Stimulated activated CD8-positive, alpha-beta memory T cell treated with anti-CD3 and anti-CD28 coated beads, Interleukin-15, amount 100 ng/mL, for 4 hours (primary cell): ENCODE data around the gene CPA1.
"Not testable (repeated sequence)": the region's sequence is repeated elsewhere in the genome, so short reads cannot be mapped to it uniquely, and the experiment has no call there.

Source experiments
- DNase-seq, 2 donors: peaks; one replicate each; pipeline ENCODE4 v3.0.0-alpha.2; 2020; ENCODE audit warnings: low read depth in 2 of 2

CPA1 gene

GRCh38 chr7:130372402-130373165 is 7.7 kb upstream of the CPA1 start:
- no peak for DNase-seq

GRCh38 chr7:130374507-130374906 is 5.8 kb upstream of the CPA1 start:
- no peak for DNase-seq

GRCh38 chr7:130376461-130376860 is 3.8 kb upstream of the CPA1 start:
- DNase-seq: not testable (repeated sequence)

GRCh38 chr7:130377178-130377577 is 3.1 kb upstream of the CPA1 start:
- DNase-seq: no peak

GRCh38 chr7:130379019-130379418 is 1.3 kb upstream of the CPA1 start:
- DNase-seq: no peak

- DNase-seq: no peak
Measured at GRCh38 chr7:130379532-130379920, 768 bp upstream of the CPA1 start.

- no peak for DNase-seq
Measured at GRCh38 chr7:130380861-130381455, 664 bp downstream of the CPA1 start.

GRCh38 chr7:130381468-130382312 is 1.4 kb downstream of the CPA1 start:
- DNase-seq: no peak

DNA sequence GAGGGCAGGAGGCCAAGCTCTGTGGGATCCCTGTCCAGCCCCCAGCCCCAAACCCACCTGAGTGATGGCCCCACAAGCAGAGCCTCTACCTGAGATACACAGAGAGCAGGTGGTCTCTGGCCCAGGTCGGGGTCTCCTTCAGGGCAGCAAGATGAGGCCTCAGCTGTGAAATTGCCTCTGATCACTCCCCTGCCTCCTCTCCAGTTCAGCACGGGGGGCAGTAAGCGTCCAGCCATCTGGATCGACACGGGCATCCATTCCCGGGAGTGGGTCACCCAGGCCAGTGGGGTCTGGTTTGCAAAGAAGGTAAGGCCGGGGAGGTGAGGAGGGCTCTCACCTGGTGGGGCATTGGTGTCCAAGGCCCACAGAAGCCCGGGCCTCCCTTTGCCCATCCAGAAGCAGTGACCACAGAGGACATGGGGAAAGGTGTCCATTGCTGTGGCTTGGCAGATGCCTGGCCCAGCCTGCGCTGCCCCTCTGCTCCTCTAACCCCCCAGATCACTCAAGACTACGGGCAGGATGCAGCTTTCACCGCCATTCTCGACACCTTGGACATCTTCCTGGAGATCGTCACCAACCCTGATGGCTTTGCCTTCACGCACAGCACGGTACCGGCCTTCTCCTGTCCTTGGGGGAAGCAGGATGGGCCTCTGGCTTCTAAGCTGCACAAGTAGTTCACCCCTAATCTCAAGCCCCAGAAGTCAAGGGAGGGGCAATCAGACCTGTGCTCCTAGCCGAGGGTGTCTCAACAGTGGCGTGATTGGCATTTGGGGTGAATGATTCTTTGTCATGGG is 3.1 kb downstream of the CPA1 start:
- DNase-seq: no peak

DNA sequence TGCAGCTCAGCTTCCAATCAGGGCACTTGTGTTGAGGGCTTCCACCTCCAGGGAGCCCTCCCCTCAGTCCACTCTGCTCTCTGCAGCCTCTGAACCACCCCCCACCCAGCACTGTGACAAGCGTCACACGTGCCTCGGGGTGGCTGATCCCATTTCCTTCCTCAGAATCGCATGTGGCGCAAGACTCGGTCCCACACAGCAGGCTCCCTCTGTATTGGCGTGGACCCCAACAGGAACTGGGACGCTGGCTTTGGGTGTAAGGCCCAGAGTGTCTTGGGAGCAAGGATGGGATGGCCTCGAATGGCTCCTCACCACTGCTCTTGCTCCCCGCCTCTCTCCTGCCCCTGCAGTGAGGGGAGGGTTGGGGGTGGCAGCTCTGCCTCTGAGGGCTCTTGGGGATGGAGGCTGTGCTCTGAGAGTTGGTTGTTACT is 4.1 kb downstream of the CPA1 start:
- no peak for DNase-seq

GRCh38 chr7:130384841-130385599 is 4.7 kb downstream of the CPA1 start:
- DNase-seq: no peak

DNA sequence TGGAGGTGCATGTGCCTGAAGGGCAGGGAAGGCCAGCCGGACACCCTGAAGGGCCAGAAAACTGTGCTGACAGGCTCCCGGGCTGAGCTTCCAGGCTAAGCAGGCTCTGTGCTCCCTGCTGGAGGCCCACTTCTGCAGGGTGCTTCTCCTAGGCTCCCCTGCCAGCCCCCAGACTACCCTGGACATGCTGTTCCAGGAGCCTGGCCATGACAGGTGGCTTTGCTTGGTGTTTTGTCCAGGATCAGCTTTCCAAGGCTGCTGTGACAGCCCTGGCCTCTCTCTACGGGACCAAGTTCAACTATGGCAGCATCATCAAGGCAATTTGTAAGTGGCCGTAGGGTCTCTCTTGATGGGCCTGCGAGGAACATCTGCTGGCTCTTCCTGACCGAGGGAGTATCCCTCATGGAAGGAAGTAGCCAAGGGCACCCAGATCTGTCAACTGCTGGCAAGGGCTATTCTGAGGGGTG is 5.3 kb downstream of the CPA1 start:
- DNase-seq: no peak

DNA sequence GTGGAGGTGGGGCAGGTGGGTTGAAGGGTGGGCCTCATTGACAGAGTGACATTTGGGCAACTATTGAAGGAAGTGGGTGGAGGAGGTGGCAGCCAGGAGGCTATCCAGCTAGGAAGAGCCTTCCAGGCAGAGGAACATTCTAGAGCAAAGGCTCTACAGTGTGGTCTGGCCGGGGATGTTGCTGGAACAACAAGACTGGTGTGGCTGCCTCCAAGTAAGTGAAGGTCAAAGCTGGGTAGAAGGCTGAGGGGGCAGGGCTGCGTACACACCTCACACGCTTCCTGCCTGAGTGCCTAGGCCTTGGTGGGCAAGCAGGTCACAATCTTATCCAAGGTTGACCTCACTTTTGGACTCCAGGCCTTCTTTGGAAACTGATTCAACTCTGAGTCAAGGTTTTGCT is 6.6 kb downstream of the CPA1 start:
- DNase-seq: no peak

GRCh38 chr7:130387306-130387627 is 7.0 kb downstream of the CPA1 start:
- no peak for DNase-seq

- no peak for DNase-seq
Measured at GRCh38 chr7:130387628-130388403, 7.5 kb downstream of the CPA1 start.

DNA sequence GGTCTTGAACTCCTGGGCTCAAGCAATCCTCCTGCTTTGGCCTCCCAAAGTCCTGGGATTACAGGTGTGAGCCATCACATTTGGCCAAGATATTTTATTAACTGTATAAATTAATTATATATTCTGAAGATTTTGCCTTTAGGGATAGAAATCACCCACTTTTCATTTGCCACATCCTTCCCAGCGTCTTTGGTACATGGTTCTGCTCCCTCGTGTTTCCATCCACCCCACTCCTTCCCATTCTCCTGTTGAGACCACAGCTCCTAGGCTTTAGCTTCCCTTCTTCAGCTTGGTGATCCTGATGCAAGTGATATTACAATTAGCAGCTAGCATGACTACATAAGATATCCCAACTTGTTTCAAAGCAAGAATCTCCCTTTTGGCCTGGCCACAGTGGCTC is 8.4 kb downstream of the CPA1 start:
- no peak for DNase-seq

GRCh38 chr7:130390486-130390885 is 10.2 kb downstream of the CPA1 start:
- DNase-seq: no peak

- no peak for DNase-seq
Measured at GRCh38 chr7:130393101-130393561, 12.8 kb downstream of the CPA1 start.

- no peak for DNase-seq
Measured at GRCh38 chr7:130393841-130394411, 13.6 kb downstream of the CPA1 start.
